Brain microvascular endothelial cell (primary cell): Measurements from ENCODE around the gene APLP1.

Experiments
- DNase-seq: peaks from one replicate; pipeline ENCODE4 v3.0.0-alpha.2; 2020
- H3K27ac ChIP-seq: fragments of 250-450 bp; sonication (Bioruptor Pico); 2 replicates; pipeline ENCODE4 v1.5.1; 2020; ENCODE audit warnings: mild to moderate bottlenecking, moderate library complexity
- H3K27me3 ChIP-seq: fragments of 250-450 bp; sonication (Bioruptor Pico); replicated peaks from 2 replicates; pipeline ENCODE4 v1.5.1; 2020; ENCODE audit warnings: mild to moderate bottlenecking
- H3K36me3 ChIP-seq: fragments of 250-450 bp; sonication (Bioruptor Pico); replicated peaks from 2 replicates; pipeline ENCODE4 v1.5.1; 2020; ENCODE audit warnings: mild to moderate bottlenecking
- H3K4me3 ChIP-seq: 2 replicates; pipeline ENCODE4 v1.5.1; 2011; ENCODE audit warnings: low read depth, mild to moderate bottlenecking, control low read depth, low read length, moderate library complexity
- in situ Hi-C: cut with HindIII; loops from 2 replicates; pipeline ENCODE4 v1.10.0; 2017; ENCODE audit warnings: low sequenced_read_pairs, low pct_ligation_motif_present
- TF ChIP-seq, protein P1 (sequence below): IDR thresholded peaks from 2 replicates; pipeline ENCODE4 v1.5.1; 2011; ENCODE audit warnings: low read depth, mild to moderate bottlenecking, moderate library complexity, low read length, control low read depth, inconsistent platforms; ENCODE audit errors: missing control alignments

APLP1 gene

DNA sequence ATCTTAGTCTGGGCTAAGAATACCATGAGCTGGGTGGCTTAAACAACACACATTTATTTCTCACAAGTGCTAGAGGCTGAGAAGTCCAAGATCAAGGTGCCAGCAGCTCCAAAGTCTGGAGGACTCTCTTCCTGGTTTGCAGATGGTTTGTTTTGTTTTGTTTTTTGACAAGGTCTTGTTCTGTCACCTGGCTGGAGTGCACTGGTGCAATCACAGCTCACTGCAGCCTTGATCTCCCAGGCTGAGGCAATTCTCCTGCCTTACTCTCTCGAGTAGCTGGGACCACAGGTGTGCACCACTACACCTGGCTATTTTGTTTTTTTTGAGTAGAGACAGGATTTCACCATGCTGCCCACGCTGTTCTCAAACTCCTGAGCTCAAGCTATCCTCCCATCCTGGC is 15.5 kb downstream of the APLP1 start:
- Histone ChIP-seq H3K27ac (no peak overlapping the region), H3K4me3 (no peak overlapping the region), H3K27me3 (no peaks in the 10 kb centered on the region), H3K36me3 (peaks cover 12% of the 10 kb centered on the region)
- in situ Hi-C loops: no loop called here
- no peak for DNase-seq
- TF ChIP-seq, protein P1, sequence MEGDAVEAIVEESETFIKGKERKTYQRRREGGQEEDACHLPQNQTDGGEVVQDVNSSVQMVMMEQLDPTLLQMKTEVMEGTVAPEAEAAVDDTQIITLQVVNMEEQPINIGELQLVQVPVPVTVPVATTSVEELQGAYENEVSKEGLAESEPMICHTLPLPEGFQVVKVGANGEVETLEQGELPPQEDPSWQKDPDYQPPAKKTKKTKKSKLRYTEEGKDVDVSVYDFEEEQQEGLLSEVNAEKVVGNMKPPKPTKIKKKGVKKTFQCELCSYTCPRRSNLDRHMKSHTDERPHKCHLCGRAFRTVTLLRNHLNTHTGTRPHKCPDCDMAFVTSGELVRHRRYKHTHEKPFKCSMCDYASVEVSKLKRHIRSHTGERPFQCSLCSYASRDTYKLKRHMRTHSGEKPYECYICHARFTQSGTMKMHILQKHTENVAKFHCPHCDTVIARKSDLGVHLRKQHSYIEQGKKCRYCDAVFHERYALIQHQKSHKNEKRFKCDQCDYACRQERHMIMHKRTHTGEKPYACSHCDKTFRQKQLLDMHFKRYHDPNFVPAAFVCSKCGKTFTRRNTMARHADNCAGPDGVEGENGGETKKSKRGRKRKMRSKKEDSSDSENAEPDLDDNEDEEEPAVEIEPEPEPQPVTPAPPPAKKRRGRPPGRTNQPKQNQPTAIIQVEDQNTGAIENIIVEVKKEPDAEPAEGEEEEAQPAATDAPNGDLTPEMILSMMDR: no peak

DNA sequence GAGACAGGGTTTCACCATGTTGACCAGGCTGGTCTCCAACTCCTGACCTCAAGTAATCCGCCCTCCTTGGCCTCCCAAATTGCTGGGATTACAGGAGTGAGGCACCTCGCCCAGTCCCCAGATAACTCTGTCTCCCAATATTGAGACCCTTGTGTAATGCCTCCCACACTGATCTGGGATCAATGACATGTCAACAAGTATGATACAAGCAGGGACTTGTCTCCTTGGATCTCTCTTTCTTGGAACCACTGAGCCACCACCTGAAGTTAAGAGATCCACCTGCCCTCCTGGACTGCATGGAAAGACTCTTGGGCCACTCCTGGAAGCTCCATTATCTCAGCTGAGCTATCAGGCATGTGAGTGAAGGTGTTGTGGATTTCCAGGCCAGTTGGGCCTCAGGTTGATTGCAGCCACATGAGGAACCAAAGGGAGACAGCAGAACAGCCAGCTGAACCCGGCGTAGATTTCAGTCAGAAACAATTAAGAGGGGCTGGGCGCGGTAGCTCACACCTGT is 16.9 kb downstream of the APLP1 start:
- TF ChIP-seq, protein P1: no peak
- no peak for DNase-seq

DNA sequence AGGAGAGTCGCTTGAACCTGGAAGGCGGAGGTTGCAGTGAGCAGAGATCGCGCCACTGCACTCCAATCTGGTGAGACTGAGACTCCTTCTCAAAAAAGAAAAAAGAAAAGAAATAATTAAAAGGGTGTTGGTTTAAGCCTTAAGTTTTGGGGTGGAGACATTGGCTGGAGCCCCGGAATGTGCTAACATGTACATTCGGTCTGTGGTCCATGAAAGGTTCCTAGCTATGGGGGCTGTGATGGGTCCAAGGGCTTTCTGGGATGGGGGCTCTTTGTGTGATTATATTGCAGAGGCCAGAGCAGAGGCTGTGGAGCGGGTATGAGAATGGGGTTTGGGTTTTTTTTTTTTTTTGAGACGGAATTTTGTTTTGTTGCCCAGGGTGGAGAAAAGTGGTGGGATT is 17.5 kb downstream of the APLP1 start:
- TF ChIP-seq, protein P1: no peak
- no peaks in the 10 kb centered on the region for H3K27me3 ChIP-seq
- H3K27ac ChIP-seq: no peak overlapping the region
- in situ Hi-C loops: no loop called here
- no peak overlapping the region for H3K4me3 ChIP-seq
- peaks cover 21% of the 10 kb centered on the region for H3K36me3 ChIP-seq
- DNase-seq: no peak

More for the DNA sequence above, 16.9 kb downstream of the APLP1 start:
- Histone ChIP-seq H3K27me3 (no peaks in the 10 kb centered on the region), H3K36me3 (peaks cover 21% of the 10 kb centered on the region), H3K4me3 (no peak overlapping the region), H3K27ac (no peak overlapping the region)
- in situ Hi-C loops: no loop called here

DNA sequence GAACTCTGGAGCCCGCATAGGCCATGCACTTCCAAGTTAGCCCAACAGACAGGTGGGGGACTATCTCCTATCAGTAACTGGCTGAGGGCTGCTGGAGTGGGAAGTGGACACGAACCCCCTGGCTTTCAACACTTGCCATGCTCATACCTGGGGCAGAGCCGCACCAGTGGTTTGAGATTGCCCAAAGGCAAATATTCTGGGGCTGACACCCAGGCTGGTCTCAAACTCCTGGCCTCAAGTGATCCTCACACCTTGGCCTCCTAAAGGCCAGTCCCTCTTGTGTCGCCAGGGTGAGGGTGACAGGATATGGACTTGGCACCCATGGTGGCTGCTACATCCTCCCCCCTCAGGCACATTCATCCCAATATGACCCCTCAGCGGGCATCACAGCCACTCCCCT is 18.8 kb downstream of the APLP1 start:
- Histone ChIP-seq H3K27me3 (no peaks in the 10 kb centered on the region), H3K27ac (no peak overlapping the region), H3K36me3 (peaks cover 21% of the 10 kb centered on the region), H3K4me3 (no peak overlapping the region)
- DNase-seq: no peak
- in situ Hi-C loops: no loop called here
- TF ChIP-seq, protein P1: no peak

DNA sequence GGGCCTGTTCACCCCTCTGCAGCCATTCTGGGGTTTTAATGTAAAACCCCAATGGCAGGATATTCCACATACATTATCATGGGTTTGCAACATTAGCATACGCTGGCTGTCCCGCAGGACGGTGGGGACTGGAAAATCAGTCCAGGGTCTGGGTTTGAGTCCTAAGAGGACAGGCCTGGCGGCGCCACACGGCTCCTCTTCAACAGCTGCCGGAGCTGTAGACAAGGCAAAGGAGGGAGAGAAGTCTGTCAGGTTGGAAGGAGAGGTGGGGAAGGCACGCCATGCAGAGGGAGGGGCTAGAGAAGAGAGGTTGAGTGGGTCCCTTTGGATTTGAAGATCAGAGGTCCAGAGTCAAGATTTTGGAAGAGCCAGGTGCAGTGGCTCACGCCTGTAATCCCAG is 20.0 kb downstream of the APLP1 start:
- in situ Hi-C loops: no loop called here
- H3K4me3 ChIP-seq: no peak overlapping the region
- H3K27ac ChIP-seq: no peak overlapping the region
- peaks cover 27% of the 10 kb centered on the region for H3K36me3 ChIP-seq
- TF ChIP-seq, protein P1: no peak
- DNase-seq: no peak
- H3K27me3 ChIP-seq: no peaks in the 10 kb centered on the region
